Measurements from ENCODE around the gene ABCA8. TPM values are rescaled to one million over a fixed set of nuclear protein-coding genes. Genes with fewer than 3 reads are reported as not detected.
"Not testable (repeated sequence)": the region's sequence is repeated elsewhere in the genome, so short reads cannot be mapped to it uniquely, and the experiment has no call there.

ABCA8 gene
- total RNA-seq, 1 donor = 36.2 TPM

DNA sequence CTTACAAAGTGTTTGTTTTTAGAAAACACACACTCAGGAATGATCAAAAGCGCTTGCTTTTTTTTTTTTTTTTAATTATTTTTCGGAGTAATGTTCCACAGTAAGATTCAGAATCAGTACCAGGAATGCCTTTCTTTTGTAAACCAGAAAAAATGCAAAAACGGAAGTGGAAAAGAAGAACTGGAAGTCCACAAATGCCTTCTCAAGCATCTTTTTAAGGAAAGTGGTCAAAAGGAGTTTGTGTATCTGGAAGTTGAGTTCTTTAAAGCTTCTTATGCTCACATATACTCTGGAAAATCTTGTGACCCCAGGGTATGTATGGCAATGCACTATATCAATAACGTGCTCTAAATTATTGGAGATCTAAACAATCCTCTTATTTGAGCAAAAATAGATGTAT, 126.0 kb downstream of the ABCA8 start:
- no peaks in the 10 kb centered on the region for H3K4me1 ChIP-seq (ENCODE audit: insufficient read depth, low read length)
- no peak overlapping the region for H3K27ac ChIP-seq (ENCODE audit: low read depth, low read length)
- no peak overlapping the region for H3K4me2 ChIP-seq (ENCODE audit: insufficient read depth, low read length)
- TF ChIP-seq, protein P1, sequence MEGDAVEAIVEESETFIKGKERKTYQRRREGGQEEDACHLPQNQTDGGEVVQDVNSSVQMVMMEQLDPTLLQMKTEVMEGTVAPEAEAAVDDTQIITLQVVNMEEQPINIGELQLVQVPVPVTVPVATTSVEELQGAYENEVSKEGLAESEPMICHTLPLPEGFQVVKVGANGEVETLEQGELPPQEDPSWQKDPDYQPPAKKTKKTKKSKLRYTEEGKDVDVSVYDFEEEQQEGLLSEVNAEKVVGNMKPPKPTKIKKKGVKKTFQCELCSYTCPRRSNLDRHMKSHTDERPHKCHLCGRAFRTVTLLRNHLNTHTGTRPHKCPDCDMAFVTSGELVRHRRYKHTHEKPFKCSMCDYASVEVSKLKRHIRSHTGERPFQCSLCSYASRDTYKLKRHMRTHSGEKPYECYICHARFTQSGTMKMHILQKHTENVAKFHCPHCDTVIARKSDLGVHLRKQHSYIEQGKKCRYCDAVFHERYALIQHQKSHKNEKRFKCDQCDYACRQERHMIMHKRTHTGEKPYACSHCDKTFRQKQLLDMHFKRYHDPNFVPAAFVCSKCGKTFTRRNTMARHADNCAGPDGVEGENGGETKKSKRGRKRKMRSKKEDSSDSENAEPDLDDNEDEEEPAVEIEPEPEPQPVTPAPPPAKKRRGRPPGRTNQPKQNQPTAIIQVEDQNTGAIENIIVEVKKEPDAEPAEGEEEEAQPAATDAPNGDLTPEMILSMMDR (IDR thresholded peaks at IDR 0.05; ENCODE audit: extremely low read depth, low read depth, low read length) = no peak
- no peaks in the 10 kb centered on the region for H4K20me1 ChIP-seq (ENCODE audit: insufficient read depth, low read length)
- no peaks in the 10 kb centered on the region for H3K79me2 ChIP-seq (ENCODE audit: insufficient read depth, low read length)
- no peaks in the 10 kb centered on the region for H3K9me3 ChIP-seq (ENCODE audit: low read depth, low read length)
- H2AFZ ChIP-seq (ENCODE audit: low read length) = no peak overlapping the region
- no peak for DNase-seq (ENCODE audit: insufficient read length, low spot score, missing footprints)
- no peaks in the 10 kb centered on the region for H3K27me3 ChIP-seq (ENCODE audit: insufficient read depth, low read length)
- H3K36me3 ChIP-seq (ENCODE audit: insufficient read depth, low read length) = no peaks in the 10 kb centered on the region
- no peak overlapping the region for H3K4me3 ChIP-seq (ENCODE audit: insufficient read depth, low read length)

- no peak overlapping the region for H3K27ac ChIP-seq (ENCODE audit: low read depth, low read length)
- no peaks in the 10 kb centered on the region for H3K9me3 ChIP-seq (ENCODE audit: low read depth, low read length)
- no peaks in the 10 kb centered on the region for H3K27me3 ChIP-seq (ENCODE audit: insufficient read depth, low read length)
- H3K4me2 ChIP-seq (ENCODE audit: insufficient read depth, low read length) = no peak overlapping the region
- H3K4me3 ChIP-seq (ENCODE audit: insufficient read depth, low read length) = no peak overlapping the region
- H4K20me1 ChIP-seq (ENCODE audit: insufficient read depth, low read length) = no peaks in the 10 kb centered on the region
- DNase-seq (ENCODE audit: insufficient read length, low spot score, missing footprints) = no peak
- TF ChIP-seq, protein P1 (IDR thresholded peaks at IDR 0.05; ENCODE audit: extremely low read depth, low read depth, low read length) = no peak
- no peaks in the 10 kb centered on the region for H3K36me3 ChIP-seq (ENCODE audit: insufficient read depth, low read length)
- H3K4me1 ChIP-seq (ENCODE audit: insufficient read depth, low read length) = peaks cover 17% of the 10 kb centered on the region
- H3K79me2 ChIP-seq (ENCODE audit: insufficient read depth, low read length) = no peaks in the 10 kb centered on the region
- H2AFZ ChIP-seq (ENCODE audit: low read length) = no peak overlapping the region
Observed at GRCh38 chr17:68824707-68825106, 130.5 kb downstream of the ABCA8 start.

DNA sequence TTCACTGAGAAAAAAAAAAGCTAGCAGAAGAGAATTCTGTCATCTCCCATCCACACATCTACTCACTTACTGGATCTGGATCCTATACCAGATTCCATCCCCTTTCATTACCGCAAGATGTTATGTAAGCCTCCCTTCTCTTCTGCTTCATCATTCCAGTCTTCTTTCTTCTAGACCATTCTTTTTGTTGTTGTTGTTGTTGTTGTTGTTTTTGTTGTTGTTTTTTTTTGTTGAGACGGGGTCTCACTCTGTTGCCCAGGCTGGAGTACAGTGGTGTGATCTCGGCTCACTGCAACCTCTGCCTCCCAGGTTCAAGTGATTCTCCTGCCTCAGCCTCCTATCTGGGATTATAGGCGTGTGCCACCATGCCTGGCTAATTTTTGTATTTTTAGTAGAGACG, 131.0 kb downstream of the ABCA8 start:
- not testable (repeated sequence) for H3K4me3 ChIP-seq (ENCODE audit: insufficient read depth, low read length); H3K27me3 ChIP-seq (ENCODE audit: insufficient read depth, low read length); H3K27ac ChIP-seq (ENCODE audit: low read depth, low read length); H3K4me2 ChIP-seq (ENCODE audit: insufficient read depth, low read length); H4K20me1 ChIP-seq (ENCODE audit: insufficient read depth, low read length); H3K9me3 ChIP-seq (ENCODE audit: low read depth, low read length); DNase-seq (ENCODE audit: insufficient read length, low spot score, missing footprints); H3K36me3 ChIP-seq (ENCODE audit: insufficient read depth, low read length); H3K79me2 ChIP-seq (ENCODE audit: insufficient read depth, low read length); H2AFZ ChIP-seq (ENCODE audit: low read length)
- H3K4me1 ChIP-seq (ENCODE audit: insufficient read depth, low read length) = peaks cover 17% of the 10 kb centered on the region

- no peak overlapping the region for H3K4me2 ChIP-seq (ENCODE audit: insufficient read depth, low read length)
- H3K36me3 ChIP-seq (ENCODE audit: insufficient read depth, low read length) = no peaks in the 10 kb centered on the region
- H2AFZ ChIP-seq (ENCODE audit: low read length) = no peak overlapping the region
- TF ChIP-seq, protein P1 (IDR thresholded peaks at IDR 0.05; ENCODE audit: extremely low read depth, low read depth, low read length) = no peak
- no peak for DNase-seq (ENCODE audit: insufficient read length, low spot score, missing footprints)
- H3K4me3 ChIP-seq (ENCODE audit: insufficient read depth, low read length) = no peak overlapping the region
- no peaks in the 10 kb centered on the region for H3K9me3 ChIP-seq (ENCODE audit: low read depth, low read length)
- H4K20me1 ChIP-seq (ENCODE audit: insufficient read depth, low read length) = no peaks in the 10 kb centered on the region
- no peaks in the 10 kb centered on the region for H3K27me3 ChIP-seq (ENCODE audit: insufficient read depth, low read length)
- H3K27ac ChIP-seq (ENCODE audit: low read depth, low read length) = no peak overlapping the region
- H3K79me2 ChIP-seq (ENCODE audit: insufficient read depth, low read length) = no peaks in the 10 kb centered on the region
- peaks cover 17% of the 10 kb centered on the region for H3K4me1 ChIP-seq (ENCODE audit: insufficient read depth, low read length)
Observed at GRCh38 chr17:68822719-68823289, 132.4 kb downstream of the ABCA8 start.
